Trophoblast cell (in vitro differentiated cells and primary cell): ENCODE results near the gene CTDP1.

Experiments used
- DNase-seq, 2 donors: peaks; one replicate each; pipeline ENCODE4 v3.0.0-alpha.2; 2016
- H2AFZ ChIP-seq: 2 replicates; pipeline ENCODE4 v1.6.1; 2013; ENCODE audit warnings: low read length, moderate library complexity, mild to moderate bottlenecking; ENCODE audit not compliant: insufficient read depth, poor library complexity
- H2AK5ac ChIP-seq: 2 replicates; pipeline ENCODE4 v1.6.1; 2013; ENCODE audit warnings: mild to moderate bottlenecking, low read length
- H2BK120ac ChIP-seq: 2 replicates; pipeline ENCODE4 v1.6.1; 2013; ENCODE audit warnings: low read length, mild to moderate bottlenecking, moderate library complexity; ENCODE audit not compliant: insufficient read depth, poor library complexity
- H2BK12ac ChIP-seq: 2 replicates; pipeline ENCODE4 v1.6.1; 2013; ENCODE audit warnings: mild to moderate bottlenecking, low read length, moderate library complexity
- H2BK5ac ChIP-seq: 2 replicates; pipeline ENCODE4 v1.6.1; 2013; ENCODE audit warnings: low read length, low read depth, moderate library complexity, mild to moderate bottlenecking; ENCODE audit not compliant: poor library complexity
- H3K14ac ChIP-seq: 2 replicates; pipeline ENCODE4 v1.6.1; 2013; ENCODE audit warnings: mild to moderate bottlenecking, low read length
- H3K18ac ChIP-seq: 2 replicates; pipeline ENCODE4 v1.6.1; 2013; ENCODE audit warnings: mild to moderate bottlenecking, low read length
- H3K23ac ChIP-seq: 2 replicates; pipeline ENCODE4 v1.6.1; 2013; ENCODE audit warnings: low read length
- H3K27ac ChIP-seq: 2 replicates; pipeline ENCODE4 v1.5.1; 2013; ENCODE audit warnings: low read depth, mild to moderate bottlenecking, inconsistent platforms, low read length, moderate library complexity
- H3K27me3 ChIP-seq: 2 replicates; pipeline ENCODE4 v1.6.1; 2013; ENCODE audit warnings: inconsistent platforms, mild to moderate bottlenecking, low read length, moderate library complexity; ENCODE audit not compliant: insufficient read depth
- H3K36me3 ChIP-seq, 2 experiments: 1 replicate in 1 of 2; 2 replicates in 1 of 2; pipeline ENCODE4 v1.6.1; 2013; ENCODE audit warnings: low read length in 2 of 2, mild to moderate bottlenecking in 2 of 2, moderate library complexity in 1 of 2; ENCODE audit not compliant: insufficient read depth in 2 of 2, control insufficient read depth in 1 of 2
- H3K4ac ChIP-seq: 2 replicates; pipeline ENCODE4 v1.6.1; 2013; ENCODE audit warnings: low read depth, mild to moderate bottlenecking, low read length, moderate library complexity
- H3K4me1 ChIP-seq, 2 experiments: 1 replicate in 1 of 2; 2 replicates in 1 of 2; pipeline ENCODE4 v1.6.1; 2013; ENCODE audit warnings: low read length in 2 of 2, mild to moderate bottlenecking in 2 of 2, moderate library complexity in 1 of 2; ENCODE audit not compliant: insufficient read depth in 2 of 2, control insufficient read depth in 1 of 2
- H3K4me2 ChIP-seq: 2 replicates; pipeline ENCODE4 v1.6.1; 2013; ENCODE audit warnings: inconsistent platforms, mild to moderate bottlenecking, low read length, moderate library complexity
- H3K4me3 ChIP-seq: 2 replicates; pipeline ENCODE4 v1.5.1; 2013; ENCODE audit warnings: mild to moderate bottlenecking, low read depth, low read length, inconsistent platforms
- H3K79me1 ChIP-seq: one replicate; pipeline ENCODE4 v1.6.1; 2013; ENCODE audit warnings: low read length
- H3K79me2 ChIP-seq: 2 replicates; pipeline ENCODE4 v1.6.1; 2013; ENCODE audit warnings: low read length, mild to moderate bottlenecking; ENCODE audit not compliant: control insufficient read depth, insufficient read depth, poor library complexity
- H3K9ac ChIP-seq: 2 replicates; pipeline ENCODE4 v1.6.1; 2013; ENCODE audit warnings: mild to moderate bottlenecking, low read length
- H3K9me3 ChIP-seq: 2 replicates; pipeline ENCODE4 v1.6.1; 2013; ENCODE audit warnings: low read depth, mild to moderate bottlenecking, control low read depth, inconsistent platforms, low read length; ENCODE audit not compliant: insufficient read depth
- H4K12ac ChIP-seq: 2 replicates; pipeline ENCODE4 v1.6.1; 2013; ENCODE audit warnings: low read depth, mild to moderate bottlenecking, low read length, moderate library complexity
- H4K8ac ChIP-seq: 2 replicates; pipeline ENCODE4 v1.6.1; 2013; ENCODE audit warnings: low read depth, mild to moderate bottlenecking, low read length, moderate library complexity
- H4K91ac ChIP-seq: one replicate; pipeline ENCODE4 v1.6.1; 2013; ENCODE audit warnings: low read depth, mild to moderate bottlenecking, low read length, moderate library complexity
- WGBS: extraction: QIAGEN DNeasy Blood & Tissue Kit; methylation state at CpG from one replicate; pipeline ENCODE4 v1.1.7; 2013; ENCODE audit warnings: missing lambda C conversion rate; ENCODE audit not compliant: insufficient read length, insufficient coverage; ENCODE audit errors: extremely low coverage; 5-methylcytosine and 5-hydroxymethylcytosine counted together

Gene CTDP1

GRCh38 chr18:79662034-79662433 is 17.6 kb upstream of the CTDP1 start:
- H4K8ac ChIP-seq: no peak overlapping the region
- no peak overlapping the region for H3K4ac ChIP-seq
- peaks cover 3% of the 10 kb centered on the region for H3K79me1 ChIP-seq
- no peak overlapping the region for H3K4me2 ChIP-seq
- peaks cover 0 to 5% of the 10 kb centered on the region in 2 experiments for H3K4me1 ChIP-seq
- H3K36me3 ChIP-seq: no peaks in the 10 kb centered on the region
- H3K27ac ChIP-seq: no peak overlapping the region
- no peak overlapping the region for H4K12ac ChIP-seq
- H2AK5ac ChIP-seq: no peak overlapping the region
- no peak overlapping the region for H2AFZ ChIP-seq
- no peak overlapping the region for H3K23ac ChIP-seq
- no peak overlapping the region for H2BK5ac ChIP-seq
- no peak overlapping the region for H3K9ac ChIP-seq
- H3K9me3 ChIP-seq: no peaks in the 10 kb centered on the region
- H2BK120ac ChIP-seq: no peak overlapping the region
- H3K79me2 ChIP-seq: no peaks in the 10 kb centered on the region
- no peak overlapping the region for H4K91ac ChIP-seq
- no peak overlapping the region for H2BK12ac ChIP-seq
- no CpG with 5 or more reads among the region's 4 CpGs for WGBS
- H3K14ac ChIP-seq: no peak overlapping the region
- H3K18ac ChIP-seq: no peak overlapping the region
- H3K4me3 ChIP-seq: no peak overlapping the region
- DNase-seq: no peak
- H3K27me3 ChIP-seq: no peaks in the 10 kb centered on the region

- Histone ChIP-seq H3K18ac (no peak overlapping the region), H4K91ac (no peak overlapping the region), H3K23ac (no peak overlapping the region), H3K4me1 (peaks cover 0 to 5% of the 10 kb centered on the region in 2 experiments), H3K27ac (no peak overlapping the region), H3K27me3 (no peaks in the 10 kb centered on the region), H2BK120ac (no peak overlapping the region), H3K79me2 (no peaks in the 10 kb centered on the region), H2BK12ac (no peak overlapping the region), H3K14ac (no peak overlapping the region), H2AFZ (no peak overlapping the region), H3K9ac (no peak overlapping the region), H2BK5ac (no peak overlapping the region), H3K4me2 (no peak overlapping the region), H3K36me3 (no peaks in the 10 kb centered on the region), H3K4me3 (no peak overlapping the region), H4K8ac (no peak overlapping the region), H2AK5ac (no peak overlapping the region), H3K4ac (no peak overlapping the region), H4K12ac (no peak overlapping the region), H3K79me1 (peaks cover 3% of the 10 kb centered on the region), H3K9me3 (no peaks in the 10 kb centered on the region)
- no CpG with 5 or more reads among the region's 1 CpG for WGBS
- no peak for DNase-seq
These were observed 17.2 kb upstream of the CTDP1 start for GRCh38 chr18:79662439-79662838.

GRCh38 chr18:79664525-79665125 is 15.0 kb upstream of the CTDP1 start:
- Histone ChIP-seq H3K4me1 (peaks cover 0 to 5% of the 10 kb centered on the region in 2 experiments), H4K12ac (no peak overlapping the region)
- no CpG with 5 or more reads among the region's 3 CpGs for WGBS

GRCh38 chr18:79668203-79668602 is 11.4 kb upstream of the CTDP1 start:
- H3K79me2 ChIP-seq: no peaks in the 10 kb centered on the region
- no peaks in the 10 kb centered on the region for H3K9me3 ChIP-seq
- H3K9ac ChIP-seq: no peak overlapping the region
- no peak overlapping the region for H3K14ac ChIP-seq
- DNase-seq: no peak
- peaks cover 3% of the 10 kb centered on the region for H3K79me1 ChIP-seq
- H4K8ac ChIP-seq: no peak overlapping the region
- no peak overlapping the region for H2BK120ac ChIP-seq
- H3K18ac ChIP-seq: no peak overlapping the region
- H3K27me3 ChIP-seq: no peaks in the 10 kb centered on the region
- no peak overlapping the region for H3K27ac ChIP-seq
- no peaks in the 10 kb centered on the region for H3K36me3 ChIP-seq
- no peak overlapping the region for H2AFZ ChIP-seq
- no peak overlapping the region for H3K23ac ChIP-seq
- H3K4me1 ChIP-seq: peaks cover 0 to 5% of the 10 kb centered on the region in 2 experiments
- no peak overlapping the region for H4K12ac ChIP-seq
- no peak overlapping the region for H2BK5ac ChIP-seq
- no peak overlapping the region for H3K4me3 ChIP-seq
- no peak overlapping the region for H2BK12ac ChIP-seq
- H3K4me2 ChIP-seq: no peak overlapping the region
- H2AK5ac ChIP-seq: no peak overlapping the region
- no peak overlapping the region for H3K4ac ChIP-seq
- no peak overlapping the region for H4K91ac ChIP-seq

More at GRCh38 chr18:79664525-79665125, 15.0 kb upstream of the CTDP1 start:
- no peaks in the 10 kb centered on the region for H3K79me2 ChIP-seq
- H2AFZ ChIP-seq: no peak overlapping the region
- no peaks in the 10 kb centered on the region for H3K27me3 ChIP-seq
- DNase-seq: peak; percentile 90 to 94
- H3K27ac ChIP-seq: no peak overlapping the region
- H3K18ac ChIP-seq: no peak overlapping the region
- no peak overlapping the region for H3K4ac ChIP-seq
- H3K79me1 ChIP-seq: peaks cover 3% of the 10 kb centered on the region
- H2AK5ac ChIP-seq: no peak overlapping the region
- H2BK5ac ChIP-seq: no peak overlapping the region
- H3K4me2 ChIP-seq: no peak overlapping the region
- no peak overlapping the region for H3K4me3 ChIP-seq
- no peak overlapping the region for H4K8ac ChIP-seq
- H3K36me3 ChIP-seq: no peaks in the 10 kb centered on the region
- H3K9me3 ChIP-seq: no peaks in the 10 kb centered on the region
- no peak overlapping the region for H3K14ac ChIP-seq
- H2BK120ac ChIP-seq: no peak overlapping the region
- no peak overlapping the region for H3K9ac ChIP-seq
- peak overlapping the region; percentile 90 for H2BK12ac ChIP-seq
- no peak overlapping the region for H3K23ac ChIP-seq
- no peak overlapping the region for H4K91ac ChIP-seq
